OCI-LY3 (cell line): ENCODE results near the gene TM9SF3.

Experiments used
- H2AFZ ChIP-seq: fragments of 200-600, 300-600 bp; shearing (Covaris generic); 2 replicates; pipeline ENCODE4 v1.6.0; 2014; ENCODE audit warnings: antibody characterized with exemption, low read depth, low read length
- H3K27ac ChIP-seq: fragments of 200-600, 300-600 bp; sonication (generic); 2 replicates; pipeline ENCODE4 v1.5.1; 2014; ENCODE audit warnings: mild to moderate bottlenecking, low read length, moderate library complexity, mixed read lengths
- H3K27me3 ChIP-seq: fragments of 200-600, 300-600 bp; sonication (generic); 2 replicates; pipeline ENCODE4 v1.6.1; 2014; ENCODE audit warnings: low read depth, low read length, mixed read lengths
- H3K36me3 ChIP-seq: fragments of 200-600, 300-600 bp; sonication (generic); replicated peaks from 2 replicates; pipeline ENCODE3; 2014; ENCODE audit warnings: low read depth, low read length, mixed read lengths
- H3K4me1 ChIP-seq: fragments of 300-600, 200-600 bp; sonication (generic); 2 replicates; pipeline ENCODE4 v1.6.1; 2014; ENCODE audit warnings: low read length, mixed read lengths
- H3K4me2 ChIP-seq: fragments of 200-600, 300-600 bp; sonication (generic); 2 replicates; pipeline ENCODE4 v1.6.1; 2014; ENCODE audit warnings: low read length, mixed read lengths
- H3K4me3 ChIP-seq: fragments of 300-600, 200-600 bp; sonication (generic); 2 replicates; pipeline ENCODE4 v1.5.1; 2014; ENCODE audit warnings: antibody characterized with exemption, mild to moderate bottlenecking, low read length, moderate library complexity
- H3K79me2 ChIP-seq: fragments of 300-600, 200-600 bp; shearing (Covaris generic); 2 replicates; pipeline ENCODE4 v1.6.1; 2014; ENCODE audit warnings: mild to moderate bottlenecking, low read length, mixed read lengths
- H3K9ac ChIP-seq: fragments of 300-600, 200-600 bp; shearing (Covaris generic); 2 replicates; pipeline ENCODE4 v1.6.0; 2014; ENCODE audit warnings: mild to moderate bottlenecking, low read length, moderate library complexity
- H3K9me3 ChIP-seq: fragments of 200-600, 300-600 bp; shearing (Covaris generic); 2 replicates; pipeline ENCODE4 v1.6.1; 2014; ENCODE audit warnings: low read length, mixed read lengths; ENCODE audit not compliant: insufficient read depth
- H4K20me1 ChIP-seq: fragments of 200-600, 300-600 bp; sonication (generic); 2 replicates; pipeline ENCODE4 v1.6.1; 2016; ENCODE audit warnings: low read length, mixed read lengths; ENCODE audit not compliant: insufficient read depth
- EZH2phosphoT487 ChIP-seq: fragments of 200-600 bp; shearing (Covaris generic); IDR thresholded peaks from 2 replicates; pipeline ENCODE4 v1.6.1; 2018; ENCODE audit warnings: antibody characterized with exemption, mixed run types, low read depth
- TF ChIP-seq, protein P1 (sequence below): fragments of 200-600, 300-600 bp; sonication (generic); IDR thresholded peaks from 2 replicates; pipeline ENCODE4 v1.5.1; 2014; ENCODE audit warnings: antibody characterized with exemption, low read length, low read depth

The TM9SF3 gene

DNA sequence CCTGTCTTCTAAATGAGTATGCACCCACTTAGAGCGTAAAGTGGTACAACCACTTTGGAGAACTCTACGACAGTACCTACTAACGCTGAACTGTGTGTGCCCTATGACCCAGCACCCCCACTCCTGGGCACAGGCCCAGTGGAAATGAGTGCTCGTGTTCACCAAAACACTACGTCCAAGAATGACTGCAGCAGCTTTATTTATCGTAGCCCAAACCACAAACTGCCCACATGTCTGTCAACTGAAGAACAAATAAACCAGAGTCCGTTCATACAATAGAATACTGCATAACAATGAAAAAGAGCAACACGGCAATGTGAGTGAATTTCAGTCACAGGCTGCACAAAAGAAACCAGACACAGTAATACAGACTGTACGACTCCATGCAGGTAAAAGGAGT is 108.5 kb downstream of the TM9SF3 start:
- H2AFZ ChIP-seq: no peak overlapping the region
- no peak overlapping the region for H3K27ac ChIP-seq
- no peak overlapping the region for H3K4me2 ChIP-seq
- H3K4me3 ChIP-seq: no peak overlapping the region
- no peak for TF ChIP-seq EZH2phosphoT487
- TF ChIP-seq, protein P1, sequence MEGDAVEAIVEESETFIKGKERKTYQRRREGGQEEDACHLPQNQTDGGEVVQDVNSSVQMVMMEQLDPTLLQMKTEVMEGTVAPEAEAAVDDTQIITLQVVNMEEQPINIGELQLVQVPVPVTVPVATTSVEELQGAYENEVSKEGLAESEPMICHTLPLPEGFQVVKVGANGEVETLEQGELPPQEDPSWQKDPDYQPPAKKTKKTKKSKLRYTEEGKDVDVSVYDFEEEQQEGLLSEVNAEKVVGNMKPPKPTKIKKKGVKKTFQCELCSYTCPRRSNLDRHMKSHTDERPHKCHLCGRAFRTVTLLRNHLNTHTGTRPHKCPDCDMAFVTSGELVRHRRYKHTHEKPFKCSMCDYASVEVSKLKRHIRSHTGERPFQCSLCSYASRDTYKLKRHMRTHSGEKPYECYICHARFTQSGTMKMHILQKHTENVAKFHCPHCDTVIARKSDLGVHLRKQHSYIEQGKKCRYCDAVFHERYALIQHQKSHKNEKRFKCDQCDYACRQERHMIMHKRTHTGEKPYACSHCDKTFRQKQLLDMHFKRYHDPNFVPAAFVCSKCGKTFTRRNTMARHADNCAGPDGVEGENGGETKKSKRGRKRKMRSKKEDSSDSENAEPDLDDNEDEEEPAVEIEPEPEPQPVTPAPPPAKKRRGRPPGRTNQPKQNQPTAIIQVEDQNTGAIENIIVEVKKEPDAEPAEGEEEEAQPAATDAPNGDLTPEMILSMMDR: no peak
- H3K36me3 ChIP-seq: no peaks in the 10 kb centered on the region
- peaks cover 23% of the 10 kb centered on the region for H3K27me3 ChIP-seq
- H4K20me1 ChIP-seq: no peaks in the 10 kb centered on the region
- H3K79me2 ChIP-seq: no peaks in the 10 kb centered on the region
- no peaks in the 10 kb centered on the region for H3K9me3 ChIP-seq
- H3K4me1 ChIP-seq: no peaks in the 10 kb centered on the region
- no peak overlapping the region for H3K9ac ChIP-seq

DNA sequence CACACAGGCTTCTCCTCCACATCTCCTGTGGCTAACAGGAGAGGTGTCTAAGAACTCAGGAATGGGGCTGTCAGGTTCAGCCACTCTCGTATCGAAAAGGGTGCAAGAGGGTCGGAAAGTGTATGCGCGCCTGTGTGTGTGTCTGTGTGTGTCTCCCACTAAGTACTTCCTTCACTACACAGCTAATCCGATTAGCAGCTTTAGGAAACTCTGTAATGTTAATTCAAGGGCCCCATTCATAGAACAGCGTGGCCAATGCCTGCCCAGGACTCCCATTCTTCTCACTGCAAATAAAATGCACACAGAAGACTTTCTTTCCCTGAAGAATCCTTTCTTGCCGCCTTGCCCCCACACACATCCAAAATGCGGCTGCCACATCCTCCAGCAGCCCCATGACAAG is 112.9 kb downstream of the TM9SF3 start:
- Histone ChIP-seq H3K36me3 (no peaks in the 10 kb centered on the region), H3K79me2 (no peaks in the 10 kb centered on the region), H3K4me1 (no peaks in the 10 kb centered on the region), H2AFZ (no peak overlapping the region), H3K4me3 (no peak overlapping the region), H3K9me3 (no peaks in the 10 kb centered on the region), H4K20me1 (no peaks in the 10 kb centered on the region), H3K27ac (no peak overlapping the region), H3K27me3 (peaks cover 11% of the 10 kb centered on the region; the same call in 1 of the 2 replicates), H3K4me2 (no peak overlapping the region), H3K9ac (no peak overlapping the region)
- no peak for TF ChIP-seq EZH2phosphoT487
- TF ChIP-seq, protein P1: no peak

DNA sequence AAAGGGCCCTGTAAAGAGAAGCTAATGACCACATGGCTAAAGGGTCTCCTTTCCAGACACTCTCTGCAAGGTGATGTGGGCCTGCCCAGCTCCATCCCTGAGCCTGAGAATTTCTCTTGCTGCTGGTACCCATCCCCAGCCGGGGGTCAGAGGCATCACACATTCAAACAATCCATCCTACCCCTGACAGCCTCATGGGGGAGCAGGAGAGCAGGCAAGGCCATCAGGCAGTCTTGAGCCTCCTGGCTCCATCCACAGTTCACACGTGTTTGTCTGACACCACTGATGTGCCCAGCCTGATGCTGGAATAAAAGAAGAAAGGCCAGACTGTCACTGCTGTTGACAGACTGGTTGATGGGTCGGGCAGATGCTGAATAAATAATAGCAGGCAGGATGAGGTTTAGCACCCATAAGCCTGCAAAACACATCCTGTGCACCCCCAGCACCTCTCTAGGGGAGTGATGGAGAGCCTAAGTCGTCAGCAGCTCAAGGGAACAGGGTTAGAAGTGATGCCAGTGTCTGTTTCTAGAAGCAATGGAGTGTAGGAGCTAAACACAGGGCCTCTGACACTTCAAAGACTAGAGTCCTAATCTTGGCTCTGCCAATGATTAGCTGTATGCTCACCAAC is 116.6 kb downstream of the TM9SF3 start:
- H3K27me3 ChIP-seq: peaks cover 17% of the 10 kb centered on the region
- no peaks in the 10 kb centered on the region for H4K20me1 ChIP-seq
- H3K4me1 ChIP-seq: no peaks in the 10 kb centered on the region
- no peaks in the 10 kb centered on the region for H3K9me3 ChIP-seq
- no peak overlapping the region for H3K4me2 ChIP-seq
- H3K4me3 ChIP-seq: no peak overlapping the region
- H3K79me2 ChIP-seq: no peaks in the 10 kb centered on the region
- TF ChIP-seq EZH2phosphoT487: no peak
- TF ChIP-seq, protein P1: peak; percentile 54
- H3K9ac ChIP-seq: no peak overlapping the region
- no peak overlapping the region for H3K27ac ChIP-seq
- H2AFZ ChIP-seq: no peak overlapping the region
- no peaks in the 10 kb centered on the region for H3K36me3 ChIP-seq

DNA sequence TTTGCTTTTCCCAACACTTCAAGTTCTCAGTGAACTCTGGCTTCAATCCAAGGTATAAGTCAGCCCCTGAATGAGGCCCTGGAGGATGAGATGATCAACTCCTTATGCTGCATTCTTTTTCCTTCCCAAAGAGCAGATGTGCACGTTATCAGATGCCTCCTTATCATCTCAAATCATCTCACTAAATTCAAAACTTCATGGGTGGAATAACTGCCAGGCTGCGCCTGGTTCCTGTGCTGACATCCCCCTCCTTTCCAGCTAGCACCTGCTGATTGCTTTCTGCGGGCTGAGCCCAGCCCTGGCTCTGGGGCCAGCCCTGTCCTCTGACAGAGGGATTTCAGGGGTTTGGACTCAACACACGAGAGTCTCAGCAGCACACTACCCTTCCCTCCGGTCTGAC is 118.0 kb downstream of the TM9SF3 start:
- H3K9me3 ChIP-seq: no peaks in the 10 kb centered on the region
- H3K27ac ChIP-seq: no peak overlapping the region
- H3K79me2 ChIP-seq: no peaks in the 10 kb centered on the region
- no peak overlapping the region for H2AFZ ChIP-seq
- no peaks in the 10 kb centered on the region for H3K36me3 ChIP-seq
- peaks cover 6% of the 10 kb centered on the region for H3K27me3 ChIP-seq
- no peak overlapping the region for H3K9ac ChIP-seq
- TF ChIP-seq, protein P1: no peak
- TF ChIP-seq EZH2phosphoT487: no peak
- H3K4me1 ChIP-seq: peaks cover under 1% of the 10 kb centered on the region
- no peaks in the 10 kb centered on the region for H4K20me1 ChIP-seq
- no peak overlapping the region for H3K4me2 ChIP-seq
- H3K4me3 ChIP-seq: no peak overlapping the region
